Inferior parietal cortex (tissue), 1 donor: ENCODE results near the gene ANKS1A.
"Not testable (repeated sequence)": the region's sequence is repeated elsewhere in the genome, so short reads cannot be mapped to it uniquely, and the experiment has no call there.

Experiments
- DNase-seq: peaks from one replicate; pipeline ENCODE4 v3.0.0-alpha.2; 2016; ENCODE audit errors: extremely low spot score

Gene ANKS1A

DNA sequence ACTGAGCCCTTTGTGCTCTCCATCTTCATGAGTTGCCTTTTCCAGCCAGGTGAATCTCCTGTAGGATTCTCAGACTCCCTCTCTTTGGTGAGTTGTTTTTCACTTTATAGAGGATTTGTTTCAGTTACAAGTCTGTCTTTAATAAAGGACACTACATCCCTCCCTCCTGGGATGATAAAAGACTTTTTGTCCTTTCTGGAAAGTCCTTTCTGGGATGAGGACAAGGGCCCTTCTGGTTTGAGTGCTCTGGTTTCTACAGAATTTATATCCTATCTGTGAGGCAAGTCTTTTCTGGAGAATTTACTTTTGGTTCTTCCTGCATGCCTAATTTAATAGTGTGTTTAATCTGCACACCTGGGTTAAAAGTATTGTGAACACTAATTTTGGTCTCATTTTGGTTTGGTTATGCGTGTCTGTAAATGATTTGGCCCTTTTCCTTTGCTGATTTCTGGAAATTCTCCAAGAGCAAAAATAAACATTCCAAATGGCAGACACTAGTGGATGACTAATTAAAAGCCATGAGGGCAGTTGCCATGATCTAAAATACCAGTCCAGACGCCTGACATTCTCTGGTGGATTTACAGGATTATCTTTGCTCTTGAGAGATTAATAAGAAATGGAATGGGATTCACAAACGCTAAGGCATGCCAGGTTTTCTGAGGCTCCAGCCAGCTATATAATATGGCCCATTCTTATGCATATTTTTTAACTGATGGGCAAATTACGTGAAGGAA lies 207.2 kb downstream of the ANKS1A start:
- DNase-seq: no peak

DNA sequence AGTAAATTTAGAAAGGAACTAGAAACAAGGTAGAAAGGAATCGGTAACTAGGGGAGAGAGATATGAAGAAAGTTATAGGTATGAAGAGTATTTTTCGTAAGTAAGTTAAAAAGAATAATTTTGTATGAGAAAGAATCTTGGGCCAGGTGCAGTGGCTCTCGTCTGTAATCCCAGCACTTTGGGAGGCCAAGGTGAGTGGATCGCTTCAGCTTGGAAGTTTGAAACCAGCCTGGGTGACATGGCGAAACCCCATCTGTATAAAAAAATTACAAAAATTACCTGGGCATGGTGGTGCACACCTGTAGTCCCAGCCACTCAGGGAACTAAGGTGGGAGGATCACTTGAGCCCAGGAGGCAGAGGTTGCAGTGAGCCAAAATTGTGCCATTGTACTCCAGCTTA lies 210.1 kb downstream of the ANKS1A start:
- DNase-seq: no peak

DNA sequence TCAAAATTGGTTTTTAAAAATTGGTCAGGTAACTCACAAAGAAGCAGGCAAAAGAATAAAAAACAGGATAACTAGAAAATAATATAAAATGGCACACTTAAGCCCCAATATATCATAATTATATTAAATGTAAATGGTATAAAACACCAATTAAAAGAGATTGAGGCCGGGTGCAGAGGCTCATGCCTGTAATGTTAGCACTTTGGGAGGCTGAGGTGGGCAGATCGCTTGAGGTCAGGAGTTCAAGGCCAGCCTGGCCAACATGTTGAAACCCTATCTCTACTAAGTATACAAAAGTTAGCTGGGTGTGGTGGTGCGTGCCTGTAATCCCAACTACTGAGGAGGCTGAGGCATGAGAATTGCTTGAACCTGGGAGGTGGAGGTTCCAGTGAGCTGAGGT lies 216.0 kb downstream of the ANKS1A start:
- DNase-seq: no peak

DNA sequence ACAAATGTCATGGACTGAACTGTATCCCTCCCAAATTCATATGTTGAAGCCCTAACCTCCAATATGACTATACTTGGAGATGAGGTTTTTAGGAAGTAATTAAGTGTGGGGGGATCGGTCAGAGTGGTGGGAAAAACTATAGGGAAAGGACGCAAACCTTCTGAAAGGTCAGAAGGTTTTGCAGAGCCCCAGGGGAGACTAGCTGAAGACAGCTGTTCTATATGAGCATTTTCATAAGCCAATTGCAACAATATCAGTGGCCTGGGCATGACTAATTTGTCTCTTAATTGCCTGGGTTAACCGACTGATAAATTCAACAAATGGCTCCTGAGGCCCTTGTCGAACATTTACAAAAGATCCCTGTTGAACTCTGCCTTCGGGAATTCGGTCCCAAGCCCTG lies 217.0 kb downstream of the ANKS1A start:
- DNase-seq: not testable (repeated sequence)

DNA sequence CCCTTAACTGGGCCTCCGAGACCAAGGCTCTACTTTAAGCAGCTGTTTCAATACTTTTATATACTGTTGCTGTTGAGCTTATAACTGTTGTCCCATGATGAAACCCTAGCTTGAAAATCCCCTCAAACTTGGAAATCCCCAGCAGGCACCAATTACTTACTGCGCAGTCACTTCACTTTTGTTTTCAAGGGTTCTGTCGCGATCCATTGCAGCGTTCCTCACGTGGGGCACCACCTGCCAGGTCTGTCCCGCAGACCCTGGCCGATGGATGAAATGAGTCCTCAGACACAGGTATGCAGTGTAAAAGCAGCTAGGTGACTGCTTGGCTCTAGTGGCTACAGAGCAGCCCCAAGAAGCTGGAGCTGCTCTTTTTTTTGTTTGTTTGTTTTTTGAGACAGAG lies 218.2 kb downstream of the ANKS1A start:
- not testable (repeated sequence) for DNase-seq

DNA sequence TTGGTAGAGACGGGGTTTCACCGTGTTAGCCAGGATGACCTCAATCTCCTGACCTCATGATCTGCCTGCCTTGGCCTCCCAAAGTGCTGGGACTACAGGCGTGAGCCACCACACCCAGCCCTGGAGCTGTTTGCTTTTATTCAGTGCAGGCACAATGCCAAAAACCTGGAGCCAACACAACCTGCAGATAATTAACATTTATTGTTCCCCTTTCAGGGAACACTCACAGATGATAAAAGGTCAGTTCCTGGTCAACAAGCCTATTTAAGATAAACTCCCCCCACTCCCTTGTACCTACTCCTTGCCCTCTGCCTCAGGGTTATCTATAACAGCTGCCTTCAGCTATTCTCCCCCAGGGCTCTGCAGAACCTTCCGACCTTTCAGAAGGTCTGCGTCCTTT lies 218.7 kb downstream of the ANKS1A start:
- not testable (repeated sequence) for DNase-seq

DNA sequence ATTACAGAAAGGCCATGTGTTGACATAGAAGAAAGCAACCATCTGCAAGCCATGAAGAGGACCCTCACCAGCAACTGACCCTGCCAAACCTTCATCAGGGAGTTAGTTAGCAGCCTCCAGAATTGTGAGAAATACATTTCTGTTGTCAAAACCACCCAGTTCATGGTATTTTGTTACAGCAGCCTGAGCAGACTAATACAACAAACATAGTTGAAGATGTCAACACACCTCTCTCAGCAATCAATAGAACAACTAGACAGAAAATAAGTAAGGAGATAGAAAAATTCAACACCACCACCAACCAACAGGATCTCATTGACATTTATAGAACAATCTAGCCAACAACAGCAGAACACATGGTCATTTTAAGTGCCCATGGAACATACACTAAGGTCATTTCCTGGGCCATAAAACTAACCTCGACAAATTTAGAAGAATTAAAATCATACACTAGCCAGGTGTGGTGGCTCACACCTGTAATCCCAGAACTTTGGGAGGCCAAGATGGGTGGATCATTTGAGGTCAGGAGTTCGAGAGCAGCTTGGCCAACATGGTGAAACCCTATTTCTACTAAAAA lies 219.3 kb downstream of the ANKS1A start:
- no peak for DNase-seq

DNA sequence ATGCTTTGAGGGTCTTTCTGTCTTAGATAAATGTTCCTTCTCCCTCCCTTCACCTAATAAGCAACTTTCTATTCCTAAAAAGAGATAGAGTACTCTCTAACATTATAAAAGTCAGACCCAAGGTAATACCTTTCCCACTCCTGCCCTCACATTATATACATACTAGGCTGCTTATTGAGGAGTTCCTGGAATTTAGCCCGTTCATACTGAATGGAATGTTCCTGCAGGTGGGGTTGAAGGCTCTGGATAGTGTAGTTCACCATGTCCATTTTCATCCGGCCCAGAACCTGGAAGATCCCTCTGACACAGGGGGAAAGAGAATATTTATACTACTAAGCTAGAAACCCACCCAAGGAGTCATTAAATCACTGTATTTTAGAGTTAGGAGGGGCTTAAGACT lies 231.7 kb downstream of the ANKS1A start:
- no peak for DNase-seq

DNA sequence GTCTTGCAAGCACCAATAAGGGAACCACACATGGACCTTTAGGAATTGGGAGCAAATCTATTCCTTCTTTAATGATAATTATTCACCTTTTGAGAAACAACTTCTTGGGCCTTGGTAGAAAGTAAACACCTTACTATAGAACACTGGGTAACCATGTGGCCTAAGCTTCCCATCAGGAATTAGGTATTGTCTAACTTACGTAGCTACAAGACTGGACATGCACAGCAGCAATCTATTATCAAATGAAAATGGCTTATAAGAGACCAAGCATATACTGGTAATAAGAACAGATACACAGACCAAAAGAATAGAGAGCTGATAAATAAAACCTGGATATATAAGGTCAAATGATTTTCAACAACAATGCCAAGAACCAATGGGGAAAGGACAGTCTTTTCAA lies 235.3 kb downstream of the ANKS1A start:
- no peak for DNase-seq

DNA sequence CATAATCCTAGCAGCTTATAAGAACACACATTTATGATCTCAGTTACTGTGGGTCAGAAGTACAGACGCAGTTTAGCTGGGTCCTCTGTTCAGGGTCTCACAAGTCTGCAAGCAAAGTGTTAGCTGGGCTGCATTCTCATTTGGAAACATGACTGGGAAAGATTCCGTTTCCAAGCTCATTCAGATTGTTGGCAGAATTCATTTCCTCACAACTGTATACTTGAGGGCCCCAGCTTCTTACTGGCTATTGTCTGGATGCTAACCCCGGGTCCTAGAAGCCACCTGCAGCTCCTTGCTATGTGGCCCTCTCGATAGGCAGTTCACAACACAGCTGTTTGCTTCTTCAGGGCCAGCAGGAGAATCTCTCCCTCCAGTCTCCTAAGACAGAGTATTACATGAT lies 239.0 kb downstream of the ANKS1A start:
- no peak for DNase-seq

DNA sequence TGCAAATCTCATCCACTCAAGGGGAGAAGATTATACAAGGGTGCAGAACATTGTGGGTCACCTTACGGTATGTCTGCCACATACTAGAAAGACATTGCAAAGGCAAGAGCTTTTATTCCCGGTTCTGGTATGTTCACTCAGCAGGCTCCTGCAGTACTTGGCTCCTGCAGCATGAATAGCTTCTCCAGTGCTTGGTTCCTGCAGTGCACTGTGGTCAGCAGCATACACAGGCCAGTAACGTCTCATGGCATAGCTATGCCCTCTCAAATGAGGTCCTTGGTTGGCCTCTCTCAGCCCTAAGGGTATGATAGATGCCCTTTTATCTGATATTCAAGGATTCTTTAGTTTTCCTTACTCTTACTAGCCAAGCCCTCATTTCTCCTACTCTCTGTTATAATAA lies 239.4 kb downstream of the ANKS1A start:
- no peak for DNase-seq

DNA sequence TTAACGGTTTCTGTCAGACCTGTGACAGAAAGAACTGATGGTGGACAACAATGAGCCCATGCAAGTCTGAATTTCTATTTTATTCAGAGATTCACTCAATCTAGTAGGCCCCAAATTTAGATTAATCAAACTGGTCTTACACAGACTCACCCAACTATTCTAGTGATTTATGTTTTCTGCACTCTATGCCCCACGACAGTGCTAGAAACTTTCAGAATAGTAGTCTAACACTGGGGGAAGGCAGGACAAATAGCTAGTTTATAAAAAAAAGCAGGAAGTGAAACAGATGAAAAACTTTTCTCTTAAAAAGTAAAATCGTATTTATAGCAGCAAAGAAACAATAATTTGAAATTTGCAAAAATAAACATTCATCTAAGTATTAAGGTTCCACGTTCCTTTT lies 247.1 kb downstream of the ANKS1A start:
- DNase-seq: no peak

DNA sequence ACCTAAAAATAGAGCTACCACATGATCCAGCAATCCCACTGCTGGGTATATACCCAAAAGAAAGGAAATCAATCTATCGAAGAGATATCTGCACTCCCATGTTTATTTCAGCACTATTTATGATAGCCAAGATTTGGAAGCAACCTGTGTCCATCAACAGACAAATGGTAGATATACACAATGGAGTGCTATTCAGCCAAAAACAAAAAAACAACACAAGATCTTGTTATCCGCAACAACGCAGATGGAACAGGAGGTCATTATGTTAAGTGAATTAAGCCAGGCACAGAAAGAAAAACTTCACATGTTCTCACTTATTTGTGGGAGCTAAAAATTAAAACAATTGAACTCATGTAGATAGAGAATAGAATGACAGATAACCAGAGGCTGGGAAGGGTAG lies 249.1 kb downstream of the ANKS1A start:
- DNase-seq: not testable (repeated sequence)

DNA sequence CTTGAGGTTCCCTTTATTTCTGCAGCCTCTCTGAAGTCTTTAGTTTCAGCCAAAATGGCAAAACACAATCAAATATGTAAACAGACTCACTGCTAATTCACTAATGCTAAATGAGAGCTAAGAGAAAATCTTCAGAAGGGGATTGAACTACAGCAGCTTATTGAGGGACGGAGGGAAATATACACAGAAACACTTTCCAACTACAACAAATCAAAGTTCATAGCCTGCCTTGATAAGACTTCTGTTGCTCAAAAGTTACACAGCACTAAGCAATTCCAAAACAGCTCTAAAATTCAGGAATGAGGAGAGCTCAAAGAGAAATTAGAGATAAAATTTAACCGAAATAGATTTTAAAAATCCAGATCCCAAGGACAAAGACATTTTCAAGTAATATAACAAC lies 250.4 kb downstream of the ANKS1A start:
- no peak for DNase-seq

DNA sequence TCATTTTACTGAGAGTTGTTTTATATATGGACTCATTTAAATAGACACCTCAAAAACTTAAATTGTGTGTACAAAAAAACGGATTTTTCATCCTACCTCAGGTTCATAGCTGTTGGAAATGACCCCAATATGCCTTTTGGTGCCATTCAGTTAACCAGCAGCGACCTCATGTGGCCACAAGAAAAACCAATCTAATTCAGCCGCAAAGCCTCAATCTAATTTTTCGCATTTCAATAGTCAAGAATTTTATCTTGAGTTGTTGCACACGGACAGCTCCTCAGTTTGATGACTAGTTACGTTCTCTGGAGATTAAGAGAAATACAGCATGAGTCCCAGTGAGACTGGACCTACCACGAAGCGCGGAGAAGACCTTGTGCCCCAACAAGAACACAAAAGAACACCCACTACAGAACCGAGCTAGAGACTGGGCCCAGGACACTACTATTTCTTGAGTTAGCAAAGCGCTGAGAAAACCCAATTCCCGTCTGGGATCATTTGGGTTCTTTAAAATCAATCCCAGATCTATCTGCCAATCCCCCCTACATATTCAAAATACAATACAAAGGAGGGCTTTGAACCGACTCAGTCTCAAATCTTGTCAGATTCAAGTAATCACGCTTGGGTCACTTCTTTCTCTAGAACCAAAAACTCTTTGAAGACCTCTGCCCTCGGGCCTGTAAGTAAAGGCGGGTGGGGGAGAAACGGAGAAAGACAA lies 251.0 kb downstream of the ANKS1A start:
- DNase-seq: peak; percentile 85

DNA sequence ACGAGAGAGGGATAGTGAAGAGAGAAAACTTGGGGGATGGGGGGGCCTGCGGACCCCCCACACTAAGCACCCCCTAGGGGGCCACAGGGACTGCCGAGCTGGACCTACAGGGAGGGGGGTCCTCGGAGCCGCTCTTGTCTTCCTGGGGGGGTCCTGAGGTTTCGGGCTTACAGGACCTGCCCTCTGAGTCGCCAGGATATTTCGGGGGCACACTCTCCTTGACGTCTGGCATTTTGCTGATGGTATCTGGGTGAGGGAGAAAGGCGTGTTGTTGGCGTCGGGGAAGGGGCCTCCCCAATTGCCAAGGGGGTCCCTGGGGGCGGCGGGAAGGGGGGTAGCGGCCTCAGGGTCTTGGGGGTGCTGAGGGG lies 251.6 kb downstream of the ANKS1A start:
- no peak for DNase-seq
